Body of pancreas (tissue), 4 donors: ENCODE measurements around the gene GALNT17. TPM values are rescaled to one million over a fixed set of nuclear protein-coding genes. Genes with fewer than 3 reads are reported as not detected.

Experiments used
- ATAC-seq: fragments of 150-250 bp; one replicate; pipeline ENCODE4 v1.9.1; 2016
- DNase-seq, 4 donors: peaks; one replicate each; pipeline ENCODE4 v3.0.0-alpha.2; 2019
- H3K27ac ChIP-seq, 4 donors: fragments of 200-600 bp; sonication (generic); 1 replicate in 3 of 4; 2 replicates in 1 of 4; pipeline versions ENCODE4 v1.5.1 to v1.6.1; 2016 to 2019; ENCODE audit warnings: mild to moderate bottlenecking in 1 of 4, mixed read lengths in 1 of 4, moderate library complexity in 1 of 4
- H3K27me3 ChIP-seq, 2 donors: fragments of 200-600 bp; sonication (generic); one replicate each; pipeline ENCODE4 v1.6.0; 2016; ENCODE audit warnings: mild to moderate bottlenecking in 1 of 2
- H3K36me3 ChIP-seq, 2 donors: fragments of 200-600 bp; sonication (generic); replicated peaks in 1 of 2; 2 replicates each; pipeline ENCODE4 v1.5.1; 2016; ENCODE audit warnings: low read depth in 2 of 2; ENCODE audit not compliant: insufficient read depth in 1 of 2
- H3K4me1 ChIP-seq: fragments of 200-600 bp; sonication (generic); one replicate; pipeline ENCODE4 v1.6.0; 2016
- H3K4me3 ChIP-seq, 2 donors: fragments of 200-600 bp; sonication (generic); 1 replicate in 1 of 2; 2 replicates in 1 of 2; pipeline ENCODE4 v1.5.1; 2016 to 2019
- H3K9me3 ChIP-seq, 3 donors: fragments of 200-600 bp; sonication (generic); 1 replicate in 2 of 3; 2 replicates in 1 of 3; pipeline ENCODE4 v1.5.1; 2016
- CTCF ChIP-seq, 7 experiments: fragments of 450-650 bp in 4 of 7; fragments of 200-600 bp in 3 of 7; sonication (generic) in 3 of 7; IDR thresholded peaks; one replicate each; pipeline ENCODE4 v1.5.1; 2016 to 2019; ENCODE audit warnings: antibody characterized with exemption in 7 of 7
- POLR2A ChIP-seq, 3 donors: fragments of 450-650 bp; IDR thresholded peaks; one replicate each; pipeline ENCODE4 v1.6.1; 2016; ENCODE audit warnings: antibody characterized with exemption in 3 of 3, mild to moderate bottlenecking in 2 of 3
- WGBS, 2 donors: methylation state at CpG; one replicate each; pipeline ENCODE4 v1.1.5; 2017; 5-methylcytosine and 5-hydroxymethylcytosine counted together
- intact Hi-C: fragments of 100-400 bp; cut with DNase I; formaldehyde crosslinking; loops from one replicate; pipeline ENCODE4 v1.15.1; 2023
- total RNA-seq, 2 donors: library from RNA; depleted of rRNA; stranded (reverse); fragments of >200 nt; gene quantifications; one replicate each; pipeline ENCODE4 v1.1.0, GENCODE V29; 2016

GALNT17 gene
- total RNA-seq, 2 donors from 2014 or later: 6.5 to 27.4 TPM

GRCh38 chr7:71484380-71484779 lies 352.4 kb downstream of the GALNT17 start:
- Histone ChIP-seq H3K9me3 (no peaks in the 10 kb centered on the region), H3K36me3 (no peaks in the 10 kb centered on the region), H3K27ac (no peak overlapping the region), H3K27me3 (no peaks in the 10 kb centered on the region), H3K4me3 (no peak overlapping the region), H3K4me1 (peaks cover 14% of the 10 kb centered on the region)
- TF ChIP-seq POLR2A (IDR thresholded peaks at IDR 0.05) (no peak), CTCF (IDR thresholded peaks at IDR 0.05) (no peak)
- intact Hi-C loops: no loop called here
- ATAC-seq (no peak), DNase-seq (no peak)
- 93 to 95% methylated on average over 3 of the region's 3 CpGs for WGBS, 2 donors

GRCh38 chr7:71485586-71485985 lies 353.6 kb downstream of the GALNT17 start:
- H3K27ac ChIP-seq: no peak overlapping the region
- no peak for TF ChIP-seq CTCF (IDR thresholded peaks at IDR 0.05)
- TF ChIP-seq POLR2A (IDR thresholded peaks at IDR 0.05): no peak
- no peaks in the 10 kb centered on the region for H3K36me3 ChIP-seq
- intact Hi-C loops: no loop called here
- ATAC-seq (no peak), DNase-seq (no peak)
- no peaks in the 10 kb centered on the region for H3K9me3 ChIP-seq
- H3K27me3 ChIP-seq: no peaks in the 10 kb centered on the region
- H3K4me3 ChIP-seq: no peak overlapping the region
- WGBS, 2 donors: 91 to 96% methylated on average over 3 of the region's 3 CpGs
- peaks cover 9% of the 10 kb centered on the region for H3K4me1 ChIP-seq

GRCh38 chr7:71486414-71486813 lies 354.5 kb downstream of the GALNT17 start:
- Histone ChIP-seq H3K27ac (no peak overlapping the region), H3K36me3 (no peaks in the 10 kb centered on the region), H3K9me3 (no peaks in the 10 kb centered on the region), H3K27me3 (no peaks in the 10 kb centered on the region), H3K4me1 (peaks cover 4% of the 10 kb centered on the region), H3K4me3 (no peak overlapping the region)
- no peak for ATAC-seq
- DNase-seq: no peak
- TF ChIP-seq POLR2A (IDR thresholded peaks at IDR 0.05) (no peak), CTCF (IDR thresholded peaks at IDR 0.05) (no peak)
- 88 to 89% methylated on average over 5 of the region's 5 CpGs for WGBS, 2 donors
- intact Hi-C loops: no loop called here

GRCh38 chr7:71486856-71487628 lies 355.1 kb downstream of the GALNT17 start:
- Histone ChIP-seq H3K27me3 (no peaks in the 10 kb centered on the region), H3K4me3 (no peak overlapping the region), H3K36me3 (no peaks in the 10 kb centered on the region), H3K9me3 (no peaks in the 10 kb centered on the region), H3K27ac (no peak overlapping the region), H3K4me1 (no peaks in the 10 kb centered on the region)
- intact Hi-C loops: no loop called here
- TF ChIP-seq POLR2A (IDR thresholded peaks at IDR 0.05): no peak
- TF ChIP-seq CTCF (IDR thresholded peaks at IDR 0.05): no peak
- DNase-seq (peak in 2 of 4 donors; percentile 18 to 25), ATAC-seq (peak; percentile 53)
- 83% methylated on average over 6 of the region's 6 CpGs for WGBS, 2 donors

GRCh38 chr7:71488308-71488707 lies 356.4 kb downstream of the GALNT17 start:
- Histone ChIP-seq H3K4me1 (no peaks in the 10 kb centered on the region), H3K4me3 (no peak overlapping the region), H3K36me3 (no peaks in the 10 kb centered on the region), H3K27ac (no peak overlapping the region), H3K9me3 (no peaks in the 10 kb centered on the region), H3K27me3 (no peaks in the 10 kb centered on the region)
- WGBS, 2 donors: 83 to 88% methylated on average over 2 of the region's 2 CpGs
- ATAC-seq (no peak), DNase-seq (no peak)
- intact Hi-C loops: no loop called here
- TF ChIP-seq POLR2A (IDR thresholded peaks at IDR 0.05) (no peak), CTCF (IDR thresholded peaks at IDR 0.05) (no peak)
